H1 (cell line): ENCODE results near the gene RCSD1. TPM values are rescaled to one million over a fixed set of nuclear protein-coding genes. Genes with fewer than 3 reads are reported as not detected.
A peak's percentile ranks its signal among the peaks of the same experiment; 100 is the strongest.

Source experiments
- CEBPB ChIP-seq: IDR thresholded peaks from 2 replicates; pipeline ENCODE4 v1.6.1; 2012; ENCODE audit warnings: low read depth, low read length
- CHD7 ChIP-seq: fragments of 300-600 bp; sonication (generic); IDR thresholded peaks from 2 replicates; pipeline ENCODE4 v1.7.1; 2012; ENCODE audit warnings: low read length, moderate library complexity, mild to moderate bottlenecking, inconsistent platforms; ENCODE audit not compliant: insufficient replicate concordance
- FOSL1 ChIP-seq: IDR thresholded peaks from 2 replicates; pipeline ENCODE4 v1.6.1; 2011; ENCODE audit warnings: mild to moderate bottlenecking, low read depth, low read length, moderate library complexity; ENCODE audit not compliant: insufficient read depth
- GTF2F1 ChIP-seq: IDR thresholded peaks from 2 replicates; pipeline ENCODE4 v1.6.1; 2012; ENCODE audit warnings: low read depth, low read length, improper control_type of control experiment, borderline replicate concordance
- MAX ChIP-seq: IDR thresholded peaks from 2 replicates; pipeline ENCODE4 v1.6.1; 2012; ENCODE audit warnings: inconsistent platforms
- NRF1 ChIP-seq: IDR thresholded peaks from 2 replicates; pipeline ENCODE4 v1.6.1; 2011; ENCODE audit warnings: mild to moderate bottlenecking, low read depth, low read length, improper control_type of control experiment
- RAD21 ChIP-seq, 2 experiments: IDR thresholded peaks in 1 of 2; conservative IDR thresholded peaks in 1 of 2; 2 replicates each; pipeline ENCODE4 v1.6.1; 2011; ENCODE audit warnings: low read depth in 2 of 2, low read length in 2 of 2, improper control_type of control experiment in 1 of 2, inconsistent platforms in 1 of 2, mild to moderate bottlenecking in 1 of 2, moderate library complexity in 1 of 2
- SIN3A ChIP-seq, 2 experiments: IDR thresholded peaks in 1 of 2; conservative IDR thresholded peaks in 1 of 2; 2 replicates each; pipeline ENCODE4 v1.6.1; 2011 to 2012; ENCODE audit warnings: low read length in 2 of 2, improper control_type of control experiment in 1 of 2, low read depth in 1 of 2, mild to moderate bottlenecking in 1 of 2
- SIRT6 ChIP-seq: IDR thresholded peaks from one replicate; pipeline ENCODE4 v1.7.1; 2012; ENCODE audit warnings: low read length, inconsistent platforms
- TAF7 ChIP-seq: optimal IDR thresholded peaks from 2 replicates; pipeline ENCODE3; 2011; ENCODE audit warnings: low read depth, mild to moderate bottlenecking, inconsistent platforms, low read length, moderate library complexity, borderline replicate concordance
- polyA plus RNA-seq, 7 experiments: library from polyadenylated mRNA; depleted of rRNA in 3 of 7; stranded (reverse) in 5 of 7; unstranded in 2 of 7; fragments of >200 nt in 5 of 7; fragments of 200-250 nt in 2 of 7; gene quantifications; 1 replicate in 5 of 7; 2 replicates in 1 of 7; 4 replicates in 1 of 7; pipeline versions ENCODE4 v1.2.1 to v1.2.3, GENCODE V29; 2011 to 2013; ENCODE audit warnings: missing spikeins in 2 of 7, mixed read lengths in 2 of 7
- total RNA-seq: library from RNA; stranded (reverse); fragmentation: NEBNext Ultra II Directional; extraction: Animal tissue kit (Norgen Biotek cat#: 25700); gene quantifications from 2 replicates; pipeline ENCODE4 v1.2.1, GENCODE V29; 2021

Gene RCSD1
- total and polyA plus RNA-seq, 2 of the 8 experiments (the other 6 are each of a cell fraction or from before 2014, with no cell fraction given): 0.47 to 0.69 TPM

- TF ChIP-seq SIN3A (conservative IDR thresholded peaks at IDR 0.05 in 1 of 2, IDR thresholded peaks at IDR 0.05 in 1 of 2; ENCODE audit: low read depth in 1 of 2, low read length in 2 of 2): no peak
- TF ChIP-seq FOSL1: no peak
- no peak for TF ChIP-seq SIRT6
- TF ChIP-seq RAD21 (IDR thresholded peaks at IDR 0.05 in 1 of 2, conservative IDR thresholded peaks at IDR 0.05 in 1 of 2; ENCODE audit: low read depth in 2 of 2, low read length in 2 of 2): peak; percentile 21 to 34; a peak in 2 of 4 replicates
- no peak for TF ChIP-seq NRF1
- TF ChIP-seq GTF2F1: no peak
- no peak for TF ChIP-seq MAX
- no peak for TF ChIP-seq CHD7
- no peak for TF ChIP-seq TAF7
- 0 out of 2 replicates have a peak, but pooled peaks have one; percentile 26 for TF ChIP-seq CEBPB
Measured at GRCh38 chr1:167720965-167721616, 91.1 kb downstream of the RCSD1 start (continued).
